COLO668 (cell line): ENCODE results near the gene SLC29A1.
"Not testable (repeated sequence)": the region's sequence is repeated elsewhere in the genome, so short reads cannot be mapped to it uniquely, and the experiment has no call there.

ENCODE experiments used
- DNase-seq: peaks from one replicate; lab custom pipeline; 2025; ENCODE audit not compliant: unreplicated experiment; lab: John Stamatoyannopoulos, UW

SLC29A1 gene

GRCh38 chr6:44223319-44224028 is at the start of gene SLC29A1:
Gene SLC29A1 (plus strand): TSS chr6:44223595. CDS start chr6:44227314, 3,719 bp downstream.
- DNase-seq: peak; percentile 86

DNA sequence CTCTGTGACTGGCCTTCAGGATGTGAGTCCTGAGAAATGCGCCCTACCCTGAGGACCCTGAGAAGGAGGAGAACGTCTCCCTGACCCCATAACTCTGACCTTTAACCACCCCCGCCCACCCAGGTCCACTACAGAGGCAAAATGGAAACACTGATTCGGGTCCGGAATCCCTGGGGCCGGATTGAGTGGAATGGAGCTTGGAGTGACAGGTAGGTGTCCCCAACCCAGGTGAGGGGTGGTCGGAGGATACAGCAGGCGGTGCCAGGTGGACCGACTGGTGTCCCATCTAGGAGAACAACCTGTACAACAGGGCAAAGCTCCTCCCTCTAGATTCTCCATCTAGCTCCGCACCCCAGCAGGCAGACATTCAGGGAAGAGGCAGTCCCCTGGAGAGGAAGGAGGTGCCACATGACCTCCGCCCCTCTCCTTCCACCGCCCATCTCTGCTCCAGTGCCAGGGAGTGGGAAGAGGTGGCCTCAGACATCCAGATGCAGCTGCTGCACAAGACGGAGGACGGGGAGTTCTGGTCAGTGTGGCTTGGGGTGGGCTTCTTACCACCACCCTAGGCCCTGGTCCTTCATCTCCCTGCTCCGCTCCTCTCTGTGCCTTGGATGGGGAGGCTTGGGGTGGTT is 47.1 kb upstream of the SLC29A1 start:
- no peak for DNase-seq

DNA sequence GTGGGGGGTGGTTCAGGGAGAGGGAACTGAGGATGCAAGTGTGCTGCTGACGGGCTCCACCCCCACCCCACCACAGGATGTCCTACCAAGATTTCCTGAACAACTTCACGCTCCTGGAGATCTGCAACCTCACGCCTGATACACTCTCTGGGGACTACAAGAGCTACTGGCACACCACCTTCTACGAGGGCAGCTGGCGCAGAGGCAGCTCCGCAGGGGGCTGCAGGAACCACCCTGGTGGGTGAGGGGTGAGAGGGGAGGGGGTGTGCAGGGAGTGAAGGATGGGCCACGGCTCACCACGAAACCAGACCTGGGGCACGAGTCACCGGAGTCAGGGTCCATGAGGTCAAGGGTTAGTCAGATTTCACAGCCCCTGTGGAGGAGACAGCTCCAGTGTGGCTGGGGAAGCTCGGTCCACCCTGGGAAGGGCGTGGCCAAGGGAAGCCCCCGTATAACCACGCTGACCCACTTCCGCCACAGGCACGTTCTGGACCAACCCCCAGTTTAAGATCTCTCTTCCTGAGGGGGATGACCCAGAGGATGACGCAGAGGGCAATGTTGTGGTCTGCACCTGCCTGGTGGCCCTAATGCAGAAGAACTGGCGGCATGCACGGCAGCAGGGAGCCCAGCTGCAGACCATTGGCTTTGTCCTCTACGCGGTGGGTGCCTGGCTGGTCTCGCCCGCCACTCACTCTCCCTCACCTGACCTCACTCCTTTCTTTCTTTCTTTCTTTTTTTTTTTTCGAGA is 46.5 kb upstream of the SLC29A1 start:
- no peak for DNase-seq

GRCh38 chr6:44177691-44178423 is 45.5 kb upstream of the SLC29A1 start:
- DNase-seq: no peak

GRCh38 chr6:44178424-44179071 is 44.8 kb upstream of the SLC29A1 start:
- no peak for DNase-seq

GRCh38 chr6:44179072-44179536 is 44.3 kb upstream of the SLC29A1 start:
- DNase-seq: no peak

GRCh38 chr6:44179648-44180047 is 43.7 kb upstream of the SLC29A1 start:
- DNase-seq: no peak

GRCh38 chr6:44180406-44180805 is 43.0 kb upstream of the SLC29A1 start:
- DNase-seq: no peak

DNA sequence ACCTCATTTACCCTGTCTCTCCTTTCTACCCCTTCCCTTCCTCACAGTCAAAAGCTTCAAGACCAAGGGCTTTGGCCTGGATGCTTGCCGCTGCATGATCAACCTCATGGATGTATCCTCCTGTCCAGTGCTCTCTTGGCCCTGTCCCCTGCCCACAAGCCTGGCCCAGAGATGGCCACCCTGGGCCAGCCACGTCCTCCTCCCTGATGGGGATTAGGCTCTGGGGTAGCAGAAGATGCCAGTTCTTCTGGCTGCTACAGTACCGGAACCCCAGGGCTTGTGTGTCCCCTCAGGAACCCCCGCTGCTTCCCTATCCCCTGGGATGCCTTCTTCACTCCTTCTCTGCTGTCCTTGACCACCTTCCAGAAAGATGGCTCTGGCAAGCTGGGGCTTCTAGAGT is 42.5 kb upstream of the SLC29A1 start:
- no peak for DNase-seq

GRCh38 chr6:44181784-44182183 is 41.6 kb upstream of the SLC29A1 start:
- DNase-seq: not testable (repeated sequence)

DNA sequence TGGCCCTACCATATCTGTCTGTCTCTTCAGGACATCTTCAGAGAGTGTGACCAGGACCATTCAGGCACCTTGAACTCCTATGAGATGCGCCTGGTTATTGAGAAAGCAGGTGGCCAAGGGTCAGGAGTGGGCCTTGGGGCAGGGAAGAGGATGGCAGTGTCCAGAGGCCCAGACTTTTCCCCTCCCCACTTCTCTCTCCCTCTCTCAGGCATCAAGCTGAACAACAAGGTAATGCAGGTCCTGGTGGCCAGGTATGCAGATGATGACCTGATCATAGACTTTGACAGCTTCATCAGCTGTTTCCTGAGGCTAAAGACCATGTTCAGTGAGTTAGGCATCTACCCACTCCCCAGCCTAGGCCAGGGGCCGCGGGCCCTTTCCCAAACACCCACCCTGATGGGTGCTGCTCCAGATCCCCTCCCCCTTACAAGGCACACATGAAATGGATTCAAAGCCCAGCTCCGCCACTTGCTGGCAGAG is 40.4 kb upstream of the SLC29A1 start:
- no peak for DNase-seq

DNA sequence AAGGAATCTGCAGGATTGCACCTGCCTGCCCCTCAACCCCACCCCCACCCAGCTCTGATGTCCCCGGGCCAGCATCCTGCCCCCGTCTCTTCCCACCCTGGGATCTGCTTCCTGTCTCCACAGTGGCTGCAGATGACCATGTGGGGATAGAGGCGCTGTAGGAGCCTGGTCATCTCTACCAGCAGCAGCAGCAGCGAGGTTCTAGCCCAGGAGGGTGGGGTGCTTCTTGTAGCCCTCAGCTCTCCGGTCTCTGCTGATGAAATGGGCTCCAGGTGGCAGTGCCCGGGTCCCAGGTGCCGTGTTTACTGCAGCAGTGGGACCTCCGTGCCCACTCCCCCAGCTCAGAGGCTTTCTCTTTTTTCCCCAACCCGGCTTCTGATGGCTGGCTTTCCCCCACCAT is 39.6 kb upstream of the SLC29A1 start:
- no peak for DNase-seq

DNA sequence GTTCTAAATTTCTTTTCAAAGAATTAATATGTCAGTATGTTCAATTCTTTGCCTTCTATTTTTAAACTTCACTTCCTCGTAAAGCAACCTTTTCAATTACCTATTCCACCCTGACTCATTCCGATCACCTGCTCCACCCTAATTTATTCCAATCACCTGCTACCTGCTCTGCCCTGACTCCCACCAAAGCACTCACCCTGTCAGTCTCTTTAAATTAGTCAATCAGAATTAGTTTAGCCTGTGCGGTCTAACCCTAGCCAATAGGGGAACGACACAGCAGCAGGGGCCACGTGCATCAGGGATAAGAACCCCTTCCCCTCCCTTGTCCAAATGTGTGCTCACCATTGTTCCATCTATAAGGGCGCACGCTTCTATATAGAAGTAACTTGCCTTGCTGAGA is 38.0 kb upstream of the SLC29A1 start:
- not testable (repeated sequence) for DNase-seq

DNA sequence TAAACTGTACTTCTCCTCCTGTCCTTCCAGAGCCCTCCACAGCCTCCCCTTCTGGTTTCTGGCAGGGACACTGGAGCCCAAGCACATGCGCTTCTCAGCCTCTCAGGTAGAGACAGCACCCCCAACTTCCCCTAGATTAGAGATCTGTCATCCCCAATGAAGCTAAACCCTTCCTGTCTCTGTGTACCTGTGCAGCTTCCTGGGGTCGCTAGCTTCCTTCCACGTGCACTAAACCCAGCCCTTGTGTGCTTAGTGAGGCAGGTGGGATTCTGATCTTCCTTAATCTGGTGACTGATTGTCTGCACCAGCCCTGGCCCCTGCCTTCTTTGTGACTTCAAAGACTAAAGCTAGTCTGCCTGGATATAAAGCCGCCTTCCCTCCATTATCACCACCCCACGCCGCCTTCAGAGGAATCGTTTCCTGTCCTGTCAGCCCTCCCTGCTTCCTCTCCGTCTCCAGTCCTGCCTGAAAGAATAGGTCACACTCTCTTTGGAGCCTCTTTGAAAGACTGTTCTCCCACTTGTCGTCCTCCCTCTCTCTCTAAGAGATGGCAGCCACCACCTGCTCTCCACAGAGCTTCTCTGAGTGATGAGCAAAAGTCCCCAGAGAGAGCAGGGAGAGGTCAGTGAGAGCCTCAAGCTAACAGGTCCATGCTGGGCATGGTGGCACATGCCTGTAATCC is 37.3 kb upstream of the SLC29A1 start:
- DNase-seq: no peak

GRCh38 chr6:44186635-44187025 is 36.8 kb upstream of the SLC29A1 start:
- DNase-seq: no peak

DNA sequence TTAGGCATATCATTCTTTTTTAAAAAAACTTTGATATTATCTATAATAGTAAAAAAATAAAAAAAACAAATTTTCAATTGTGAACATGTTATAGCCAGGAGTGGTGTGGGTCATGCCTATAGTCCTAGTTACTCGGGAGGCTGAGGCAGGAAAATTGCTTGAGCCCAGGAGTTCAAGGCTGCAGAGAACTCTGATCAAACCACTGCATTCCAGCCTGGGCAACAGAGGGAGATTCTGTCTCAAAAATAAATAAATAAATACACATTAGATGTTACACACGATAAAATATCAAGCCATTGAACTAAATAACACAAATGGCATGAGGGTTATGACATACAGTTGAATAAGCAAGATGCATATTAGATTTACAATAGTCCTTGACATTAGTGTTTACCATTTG is 34.6 kb upstream of the SLC29A1 start:
- no peak for DNase-seq

DNA sequence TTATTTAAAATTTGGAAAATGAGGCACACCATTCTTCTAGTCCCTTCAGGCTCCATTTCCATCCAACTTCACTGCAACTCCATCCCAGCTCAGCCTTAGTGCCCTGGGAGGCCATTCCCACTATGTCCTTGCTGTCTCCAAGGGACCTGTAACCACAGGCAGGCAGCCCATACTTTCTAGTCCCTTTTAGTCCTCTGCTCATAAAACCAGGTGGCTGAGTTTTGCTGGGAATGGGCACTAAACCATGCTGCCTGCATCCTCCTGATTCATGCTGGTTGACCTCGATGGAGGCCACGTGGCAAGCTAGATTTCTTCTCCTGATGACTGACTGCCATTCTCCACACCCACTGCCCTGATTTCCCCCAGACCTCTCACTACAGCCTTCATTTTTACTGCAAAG is 34.1 kb upstream of the SLC29A1 start:
- DNase-seq: no peak

DNA sequence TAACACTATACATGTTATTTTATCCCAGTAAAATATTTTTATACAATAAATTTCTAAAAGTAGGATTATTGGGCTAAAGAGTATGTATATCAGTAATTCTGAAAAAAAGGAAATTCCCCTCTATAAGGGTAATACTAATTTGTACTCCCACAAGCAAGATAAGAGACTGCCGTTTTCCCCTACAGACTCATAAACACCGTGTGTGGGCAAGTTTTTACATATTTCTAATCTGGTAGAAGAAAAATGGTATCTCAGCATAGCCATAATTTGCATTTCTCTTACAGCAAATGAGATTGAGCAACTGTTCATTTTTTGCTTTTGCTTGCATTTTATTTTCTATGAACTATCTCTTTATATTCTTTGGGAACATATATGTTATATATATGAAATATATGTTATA is 32.7 kb upstream of the SLC29A1 start:
- DNase-seq: no peak

DNA sequence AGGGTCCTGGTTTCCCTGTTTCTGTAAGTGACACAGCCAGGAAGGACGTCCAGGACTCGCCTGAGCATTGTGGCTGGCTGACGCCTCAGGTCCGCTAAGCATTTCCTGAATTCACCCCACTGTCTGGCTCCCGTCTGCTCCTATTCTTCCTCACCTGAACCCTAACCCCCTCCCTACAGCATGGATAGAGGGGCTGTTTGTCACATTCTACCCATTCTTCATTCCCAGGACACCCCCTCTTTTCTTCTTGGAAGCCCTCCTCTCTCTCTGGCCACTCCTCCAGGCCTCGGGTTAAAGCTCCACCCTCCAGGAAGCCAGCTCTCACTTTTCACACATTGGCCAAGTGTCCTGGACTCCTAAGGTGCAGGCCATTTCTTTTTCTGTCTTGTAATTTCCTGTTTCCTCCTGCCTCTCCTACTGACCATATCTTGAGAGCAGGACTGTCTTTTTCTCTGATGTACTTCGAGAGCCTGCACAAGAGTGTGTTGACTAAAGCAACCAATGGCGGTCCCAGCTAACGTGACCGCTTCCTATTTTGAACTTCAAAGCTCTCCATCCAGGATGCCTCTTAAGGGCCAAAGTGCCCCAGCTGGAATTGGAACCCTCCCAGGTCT is 30.9 kb upstream of the SLC29A1 start:
- no peak for DNase-seq
